ENCODE measurements around the gene ZNF780A. TPM values are rescaled to one million over a fixed set of nuclear protein-coding genes. Genes with fewer than 3 reads are reported as not detected.

The ZNF780A gene
- total RNA-seq, 6 experiments from 2014 or later, result 10.1 to 13.2 (median 11.3) TPM

DNA sequence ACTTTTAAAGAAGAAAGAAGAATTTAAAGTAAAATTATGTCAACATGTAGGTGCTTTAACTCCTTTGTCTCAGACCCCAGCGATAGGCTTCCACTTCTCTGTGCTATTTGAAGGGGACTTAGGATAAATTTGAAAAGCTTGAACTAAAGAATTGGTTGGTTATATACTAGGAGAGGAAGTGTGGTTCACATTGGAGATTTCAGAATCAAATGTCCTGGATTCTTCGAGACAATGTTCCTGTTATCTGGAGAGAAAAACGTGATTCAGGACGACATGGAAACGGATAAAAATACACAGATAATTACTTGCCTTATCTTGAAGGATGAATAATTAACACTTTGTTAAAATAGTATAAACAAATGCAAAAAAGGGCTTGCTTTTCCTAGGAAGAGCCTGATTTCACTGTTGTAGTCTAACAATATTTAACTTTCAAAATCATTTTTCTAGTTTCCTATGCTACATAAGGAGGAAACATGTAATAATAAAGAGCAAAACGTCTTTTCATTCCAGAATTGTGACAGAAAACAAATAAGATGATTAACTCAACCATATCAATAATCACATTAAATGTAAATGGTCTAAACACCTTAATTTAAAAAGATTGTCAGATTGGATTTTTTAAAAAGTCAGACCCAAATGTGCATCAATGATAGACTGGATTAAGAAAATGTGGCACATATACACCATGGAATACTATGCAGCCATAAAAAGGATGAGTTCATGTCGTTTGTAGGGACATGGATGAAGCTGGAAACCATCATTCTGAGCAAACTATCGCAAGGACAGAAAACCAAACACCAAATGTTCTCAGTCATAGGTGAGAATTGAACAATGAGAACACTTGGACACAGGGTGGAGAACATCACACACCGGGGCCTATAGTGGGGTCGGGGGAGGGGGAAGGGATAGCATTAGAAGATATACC lies 724 bp upstream of the ZNF780A start:
- peak overlapping the region; percentile 100 for H3K4me3 Mint-ChIP-seq
- DNase-seq, result no peak
- H3K9me3 Mint-ChIP-seq, result no peaks in the 10 kb centered on the region; the same call in 1 of the 2 replicates
- H3K36me3 Mint-ChIP-seq (ENCODE audit: low read depth), result peaks cover 21% of the 10 kb centered on the region
- TF ChIP-seq, protein P1, sequence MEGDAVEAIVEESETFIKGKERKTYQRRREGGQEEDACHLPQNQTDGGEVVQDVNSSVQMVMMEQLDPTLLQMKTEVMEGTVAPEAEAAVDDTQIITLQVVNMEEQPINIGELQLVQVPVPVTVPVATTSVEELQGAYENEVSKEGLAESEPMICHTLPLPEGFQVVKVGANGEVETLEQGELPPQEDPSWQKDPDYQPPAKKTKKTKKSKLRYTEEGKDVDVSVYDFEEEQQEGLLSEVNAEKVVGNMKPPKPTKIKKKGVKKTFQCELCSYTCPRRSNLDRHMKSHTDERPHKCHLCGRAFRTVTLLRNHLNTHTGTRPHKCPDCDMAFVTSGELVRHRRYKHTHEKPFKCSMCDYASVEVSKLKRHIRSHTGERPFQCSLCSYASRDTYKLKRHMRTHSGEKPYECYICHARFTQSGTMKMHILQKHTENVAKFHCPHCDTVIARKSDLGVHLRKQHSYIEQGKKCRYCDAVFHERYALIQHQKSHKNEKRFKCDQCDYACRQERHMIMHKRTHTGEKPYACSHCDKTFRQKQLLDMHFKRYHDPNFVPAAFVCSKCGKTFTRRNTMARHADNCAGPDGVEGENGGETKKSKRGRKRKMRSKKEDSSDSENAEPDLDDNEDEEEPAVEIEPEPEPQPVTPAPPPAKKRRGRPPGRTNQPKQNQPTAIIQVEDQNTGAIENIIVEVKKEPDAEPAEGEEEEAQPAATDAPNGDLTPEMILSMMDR (IDR thresholded peaks at IDR 0.05), result no peak
- peaks cover 5% of the 10 kb centered on the region for H3K27me3 Mint-ChIP-seq (ENCODE audit: insufficient read depth)
- H3K27ac Mint-ChIP-seq, result peak overlapping the region; percentile 99
- peaks cover 33% of the 10 kb centered on the region for H3K4me1 Mint-ChIP-seq (ENCODE audit: low read depth)

DNA sequence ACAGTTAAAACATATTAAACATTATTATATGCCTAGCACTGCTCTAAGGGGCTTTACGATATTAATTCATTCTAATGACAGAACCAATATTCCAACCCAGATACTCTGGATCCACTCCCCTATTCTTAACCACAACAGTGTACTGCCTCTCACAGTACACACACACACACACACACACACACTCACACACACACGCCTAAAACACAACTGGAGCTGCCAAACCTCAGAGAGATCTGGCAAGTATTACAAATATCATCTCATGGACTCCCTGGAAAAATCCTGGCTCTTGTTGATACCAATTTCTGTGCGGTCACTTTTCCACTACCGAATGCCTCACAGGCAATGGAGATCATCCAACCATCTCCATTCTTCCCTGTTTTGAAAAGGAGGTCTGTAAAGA lies 1.3 kb downstream of the ZNF780A start:
- DNase-seq, result no peak
- H3K9me3 Mint-ChIP-seq, result no peaks in the 10 kb centered on the region; the same call in 1 of the 2 replicates

DNA sequence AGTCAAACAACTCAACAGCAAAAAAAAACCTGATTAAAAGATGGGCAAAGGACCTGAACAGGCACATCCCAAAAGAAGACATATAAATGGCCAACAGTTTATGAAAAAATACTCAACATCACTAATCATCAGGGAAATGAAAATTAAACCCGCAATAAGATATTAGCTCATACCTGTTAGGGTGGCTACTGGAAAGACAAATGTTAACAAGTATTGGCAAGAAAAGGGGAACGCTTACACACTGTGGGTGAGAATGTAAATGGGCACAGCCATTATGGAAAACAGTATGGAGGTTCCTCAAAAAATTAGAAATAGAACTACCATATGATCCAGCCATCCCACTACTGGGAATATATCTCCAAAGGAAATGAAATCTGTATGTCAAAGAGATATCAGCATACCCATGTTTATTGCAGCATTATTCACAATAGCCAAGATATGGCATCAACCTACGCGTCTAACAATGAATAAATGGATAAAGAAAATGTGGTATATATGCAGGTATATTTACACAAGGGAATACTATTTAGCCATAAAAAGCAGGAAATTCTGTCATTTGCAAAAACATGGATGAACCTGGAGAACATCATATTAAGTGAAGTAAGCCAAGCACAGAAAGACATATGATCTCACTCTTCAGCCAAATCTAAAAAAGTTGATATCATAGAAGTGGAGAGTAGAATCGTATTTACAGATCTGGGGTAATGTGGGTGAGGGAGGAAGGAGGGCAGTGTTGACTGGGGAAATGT lies 2.3 kb downstream of the ZNF780A start:
- Mint-ChIP-seq H3K4me3 (0 out of 2 replicates have a peak overlapping the region, but pooled peaks have one; percentile 3), H3K36me3 (ENCODE audit: low read depth) (peaks cover 33% of the 10 kb centered on the region)

More for the DNA sequence above, 1.3 kb downstream of the ZNF780A start:
- Mint-ChIP-seq H3K27ac (peak overlapping the region; percentile 99; the same call in 1 of the 2 replicates), H3K4me3 (peak overlapping the region; percentile 100), H3K27me3 (ENCODE audit: insufficient read depth) (peaks cover 2% of the 10 kb centered on the region; the same call in 1 of the 2 replicates), H3K36me3 (ENCODE audit: low read depth) (peaks cover 26% of the 10 kb centered on the region), H3K4me1 (ENCODE audit: low read depth) (peaks cover 33% of the 10 kb centered on the region)
- TF ChIP-seq, protein P1 (IDR thresholded peaks at IDR 0.05), result no peak

DNA sequence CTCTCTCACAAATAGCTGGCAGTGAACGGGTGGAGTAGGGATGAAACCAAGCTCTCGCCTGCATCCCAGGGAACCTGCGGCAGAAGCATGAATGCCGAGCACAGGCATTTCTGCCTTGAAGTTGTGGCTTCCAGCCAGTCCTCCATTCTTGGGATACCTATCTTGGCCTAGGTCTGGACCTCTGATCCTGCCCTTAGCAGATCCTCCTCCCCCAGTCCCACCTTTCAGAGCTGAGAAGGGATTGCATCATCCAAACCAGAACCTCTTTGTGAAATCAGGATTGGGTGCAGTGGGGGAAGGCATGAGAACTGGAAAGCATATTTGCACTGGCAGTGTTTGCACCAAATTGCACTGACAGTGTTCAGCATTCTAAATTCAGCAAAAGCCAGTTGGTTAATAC lies 5.8 kb downstream of the ZNF780A start:
- Mint-ChIP-seq H3K36me3 (ENCODE audit: low read depth) (peaks cover 62% of the 10 kb centered on the region), H3K9me3 (peaks cover 4% of the 10 kb centered on the region), H3K27ac (no peak overlapping the region), H3K4me3 (no peak overlapping the region), H3K27me3 (ENCODE audit: insufficient read depth) (no peaks in the 10 kb centered on the region), H3K4me1 (ENCODE audit: low read depth) (peaks cover 21% of the 10 kb centered on the region)
- DNase-seq, result no peak
- TF ChIP-seq, protein P1 (IDR thresholded peaks at IDR 0.05), result no peak

More for the DNA sequence above, 2.3 kb downstream of the ZNF780A start:
- peaks cover 33% of the 10 kb centered on the region for H3K4me1 Mint-ChIP-seq (ENCODE audit: low read depth)
- TF ChIP-seq, protein P1 (IDR thresholded peaks at IDR 0.05), result no peak
- no peak overlapping the region for H3K27ac Mint-ChIP-seq
- DNase-seq, result no peak
- no peaks in the 10 kb centered on the region for H3K27me3 Mint-ChIP-seq (ENCODE audit: insufficient read depth)
- H3K9me3 Mint-ChIP-seq, result no peaks in the 10 kb centered on the region; the same call in 1 of the 2 replicates

DNA sequence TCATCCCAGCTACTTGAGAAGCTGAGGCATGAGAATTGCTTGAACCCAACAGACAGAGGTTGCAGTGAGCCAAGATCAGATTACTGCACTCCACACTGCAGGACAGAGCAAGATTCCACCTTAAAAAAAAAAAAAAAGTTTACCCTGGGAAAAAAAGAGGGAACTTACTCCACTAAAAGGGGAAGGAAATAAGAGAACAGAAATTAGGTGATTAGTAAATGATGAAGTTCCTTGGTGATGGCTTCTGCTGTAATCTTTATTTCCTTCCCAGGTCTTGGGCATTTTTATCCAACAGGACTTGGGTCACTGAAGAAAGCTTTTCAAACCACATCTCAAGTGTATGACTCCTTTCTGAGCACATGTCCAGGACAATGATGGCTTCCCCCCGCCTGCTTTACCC lies 9.3 kb downstream of the ZNF780A start:
- Mint-ChIP-seq H3K4me1 (ENCODE audit: low read depth) (no peaks in the 10 kb centered on the region), H3K36me3 (ENCODE audit: low read depth) (peaks cover 76% of the 10 kb centered on the region), H3K9me3 (peaks cover 38% of the 10 kb centered on the region), H3K27ac (no peak overlapping the region), H3K4me3 (no peak overlapping the region), H3K27me3 (ENCODE audit: insufficient read depth) (no peaks in the 10 kb centered on the region; the same call in 1 of the 2 replicates)
- TF ChIP-seq, protein P1 (IDR thresholded peaks at IDR 0.05), result no peak
- DNase-seq, result no peak

Measured in HFFc6 (cell line).